ENCODE measurements around the gene TNRC6B.

DNA sequence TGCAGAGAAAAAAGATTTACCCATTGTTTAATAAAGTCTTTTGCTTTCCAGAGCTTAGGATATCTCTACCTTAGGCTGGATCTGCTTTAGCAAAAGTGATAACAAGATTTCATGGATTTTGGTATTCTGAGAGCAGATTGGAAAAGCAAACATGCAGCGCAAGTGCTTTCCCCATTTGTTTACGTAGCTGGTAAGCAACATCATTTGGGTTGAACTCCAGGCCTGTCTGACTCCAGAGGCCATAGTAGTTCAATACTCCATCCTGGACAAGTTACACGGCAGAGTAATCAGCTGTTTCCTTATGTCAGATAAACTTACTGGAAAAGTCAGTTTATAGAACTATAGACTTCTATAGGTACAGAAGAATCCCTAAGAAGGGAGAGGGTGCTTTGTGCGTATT, 40.6 kb upstream of the TNRC6B start:
- TF ChIP-seq CTCF (IDR thresholded peaks at IDR 0.05; ENCODE audit: low read depth, low read length) = no peak
- TF ChIP-seq POLR2A (IDR thresholded peaks at IDR 0.05; ENCODE audit: extremely low read depth, insufficient read length) = no peak
- TF ChIP-seq, protein P1, sequence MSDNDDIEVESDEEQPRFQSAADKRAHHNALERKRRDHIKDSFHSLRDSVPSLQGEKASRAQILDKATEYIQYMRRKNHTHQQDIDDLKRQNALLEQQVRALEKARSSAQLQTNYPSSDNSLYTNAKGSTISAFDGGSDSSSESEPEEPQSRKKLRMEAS (IDR thresholded peaks at IDR 0.05; ENCODE audit: low read depth, low read length) = no peak
- TF ChIP-seq MYC (IDR thresholded peaks at IDR 0.05; ENCODE audit: low read depth, low read length) = no peak
